IMR-90 (cell line): Measurements from ENCODE around the gene SPTLC3.

Source experiments
- CTCF ChIP-seq: conservative IDR thresholded peaks from 2 replicates; pipeline ENCODE4 v1.5.1; 2012; ENCODE audit warnings: mild to moderate bottlenecking, low read depth, low read length, improper control_type of control experiment
- MXI1 ChIP-seq: IDR thresholded peaks from 2 replicates; pipeline ENCODE4 v1.6.1; 2012; ENCODE audit warnings: low read depth, mild to moderate bottlenecking, low read length, moderate library complexity, borderline replicate concordance
- POLR2A ChIP-seq: IDR thresholded peaks from 2 replicates; pipeline ENCODE4 v1.6.1; 2012; ENCODE audit warnings: mild to moderate bottlenecking, low read depth, low read length
- RCOR1 ChIP-seq: IDR thresholded peaks from 2 replicates; pipeline ENCODE4 v1.6.1; 2012; ENCODE audit warnings: mild to moderate bottlenecking, low read length, improper control_type of control experiment; ENCODE audit not compliant: insufficient replicate concordance
- SMC3 ChIP-seq: fragments of 150-350 bp; IDR thresholded peaks from 2 replicates; pipeline ENCODE4 v1.6.1; 2016; ENCODE audit warnings: low read depth, mild to moderate bottlenecking, antibody characterized with exemption, low read length, moderate library complexity

- TF ChIP-seq CTCF: no peak
- no peak for TF ChIP-seq POLR2A
- no peak for TF ChIP-seq RCOR1
- no peak for TF ChIP-seq MXI1
- no peak for TF ChIP-seq SMC3
Observed at GRCh38 chr20:13068336-13068735, 59.6 kb downstream of the SPTLC3 start.
